ENCODE results near the gene RHOT2. TPM values are rescaled to one million over a fixed set of nuclear protein-coding genes. Genes with fewer than 3 reads are reported as not detected.

RHOT2 gene
- total and polyA plus RNA-seq, 2 experiments from 2014 or later: 129 to 163 TPM

DNA sequence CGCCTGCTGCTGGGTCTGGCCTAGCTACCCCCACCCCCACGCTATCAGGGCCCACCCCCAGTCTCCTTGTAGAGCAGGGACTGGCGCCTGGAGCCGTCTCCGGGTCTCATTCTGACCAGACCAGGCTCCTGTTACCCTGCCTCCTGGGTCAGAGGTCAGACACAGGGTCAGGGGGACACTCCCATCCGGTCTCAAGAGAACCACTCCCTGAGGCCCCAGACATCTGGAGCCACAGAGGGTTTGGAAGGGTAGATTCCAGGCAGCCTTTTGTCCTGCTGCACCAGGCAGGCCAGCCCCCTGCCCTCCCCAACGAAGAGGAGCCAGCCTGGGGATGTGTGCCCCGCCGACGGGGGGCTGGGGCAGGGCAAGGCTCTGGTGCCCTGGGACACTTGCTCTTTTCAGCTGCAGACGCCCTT is 38.1 kb upstream of the RHOT2 start:
- H3K27ac ChIP-seq (ENCODE audit: low read depth): peak overlapping the region; percentile 74; the same call in 1 of the 2 replicates
- no peak for DNase-seq (ENCODE audit: low spot score)
- Mint-ChIP-seq H3K9me3 (no peaks in the 10 kb centered on the region), H3K4me3 (no peak overlapping the region), H3K4me1 (peaks cover 12% of the 10 kb centered on the region), H3K27me3 (ENCODE audit: insufficient read depth, low read depth, poor library complexity) (peaks cover 16% of the 10 kb centered on the region), H3K36me3 (ENCODE audit: low read depth) (no peaks in the 10 kb centered on the region; the same call in 2 of the 3 replicates), H3K27ac (peak overlapping the region; percentile 89)
- no peaks in the 10 kb centered on the region for H3F3A ChIP-seq (replicated peaks; ENCODE audit: low read depth)
- H2AFZ ChIP-seq: no peak overlapping the region
- no peaks in the 10 kb centered on the region for H4K20me1 ChIP-seq (replicated peaks; ENCODE audit: insufficient read depth)
- H3K79me2 ChIP-seq (replicated peaks; ENCODE audit: insufficient read depth): no peaks in the 10 kb centered on the region; the same call in 1 of the 2 replicates
- H3K36me3 ChIP-seq (ENCODE audit: insufficient read depth): no peaks in the 10 kb centered on the region
- H3K27me3 ChIP-seq (ENCODE audit: insufficient read depth): no peaks in the 10 kb centered on the region
- peaks cover 13% of the 10 kb centered on the region for H3K4me1 ChIP-seq (ENCODE audit: insufficient read depth)
- ATAC-seq: peak; percentile 37
- H3K9me2 ChIP-seq (ENCODE audit: insufficient read depth): no peaks in the 10 kb centered on the region
- peak overlapping the region; percentile 74 for H3K4me2 ChIP-seq
- TF ChIP-seq, protein P1, sequence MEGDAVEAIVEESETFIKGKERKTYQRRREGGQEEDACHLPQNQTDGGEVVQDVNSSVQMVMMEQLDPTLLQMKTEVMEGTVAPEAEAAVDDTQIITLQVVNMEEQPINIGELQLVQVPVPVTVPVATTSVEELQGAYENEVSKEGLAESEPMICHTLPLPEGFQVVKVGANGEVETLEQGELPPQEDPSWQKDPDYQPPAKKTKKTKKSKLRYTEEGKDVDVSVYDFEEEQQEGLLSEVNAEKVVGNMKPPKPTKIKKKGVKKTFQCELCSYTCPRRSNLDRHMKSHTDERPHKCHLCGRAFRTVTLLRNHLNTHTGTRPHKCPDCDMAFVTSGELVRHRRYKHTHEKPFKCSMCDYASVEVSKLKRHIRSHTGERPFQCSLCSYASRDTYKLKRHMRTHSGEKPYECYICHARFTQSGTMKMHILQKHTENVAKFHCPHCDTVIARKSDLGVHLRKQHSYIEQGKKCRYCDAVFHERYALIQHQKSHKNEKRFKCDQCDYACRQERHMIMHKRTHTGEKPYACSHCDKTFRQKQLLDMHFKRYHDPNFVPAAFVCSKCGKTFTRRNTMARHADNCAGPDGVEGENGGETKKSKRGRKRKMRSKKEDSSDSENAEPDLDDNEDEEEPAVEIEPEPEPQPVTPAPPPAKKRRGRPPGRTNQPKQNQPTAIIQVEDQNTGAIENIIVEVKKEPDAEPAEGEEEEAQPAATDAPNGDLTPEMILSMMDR (conservative IDR thresholded peaks at IDR 0.05; ENCODE audit: low read depth in 2 of 2): no peak
- TF ChIP-seq POLR2AphosphoS5 (IDR thresholded peaks at IDR 0.05; ENCODE audit: low read depth): no peak
- no peak for TF ChIP-seq JUNB (IDR thresholded peaks at IDR 0.05; ENCODE audit: unreplicated experiment)
- no peak for TF ChIP-seq EZH2 (IDR thresholded peaks at IDR 0.05; ENCODE audit: low read depth, unreplicated experiment)
- TF ChIP-seq, protein P2, sequence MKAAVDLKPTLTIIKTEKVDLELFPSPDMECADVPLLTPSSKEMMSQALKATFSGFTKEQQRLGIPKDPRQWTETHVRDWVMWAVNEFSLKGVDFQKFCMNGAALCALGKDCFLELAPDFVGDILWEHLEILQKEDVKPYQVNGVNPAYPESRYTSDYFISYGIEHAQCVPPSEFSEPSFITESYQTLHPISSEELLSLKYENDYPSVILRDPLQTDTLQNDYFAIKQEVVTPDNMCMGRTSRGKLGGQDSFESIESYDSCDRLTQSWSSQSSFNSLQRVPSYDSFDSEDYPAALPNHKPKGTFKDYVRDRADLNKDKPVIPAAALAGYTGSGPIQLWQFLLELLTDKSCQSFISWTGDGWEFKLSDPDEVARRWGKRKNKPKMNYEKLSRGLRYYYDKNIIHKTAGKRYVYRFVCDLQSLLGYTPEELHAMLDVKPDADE (IDR thresholded peaks at IDR 0.05): no peak
- no peak overlapping the region for H3K4me3 ChIP-seq

DNA sequence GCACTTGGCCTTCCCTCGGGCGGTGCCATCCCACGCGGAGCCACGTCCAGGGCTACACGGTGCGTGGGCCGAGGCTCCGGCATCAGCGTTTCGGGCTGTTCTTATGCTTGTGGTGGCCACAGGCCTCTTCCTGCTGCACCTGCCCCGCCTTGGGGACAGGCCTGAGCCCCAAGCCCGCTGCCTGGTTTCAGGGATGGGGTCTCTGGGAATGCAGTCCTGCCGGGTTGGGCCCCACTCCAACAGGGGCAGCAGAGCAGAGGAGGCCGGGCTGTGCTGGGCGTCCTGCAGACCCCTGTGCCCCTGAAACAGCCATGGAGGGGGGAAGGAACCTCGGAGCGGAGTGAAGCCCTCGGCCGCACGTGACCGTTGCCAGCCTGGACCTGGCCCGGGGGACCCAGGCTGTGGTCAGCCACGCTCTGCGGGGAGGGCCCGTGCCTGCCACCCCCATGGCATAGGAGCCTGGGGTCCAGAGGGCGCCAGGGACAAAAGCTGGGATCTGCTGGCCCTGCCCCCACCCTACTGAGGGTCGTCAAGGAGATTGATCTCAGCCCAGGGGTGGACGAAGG is 37.6 kb upstream of the RHOT2 start:
- Mint-ChIP-seq H3K9me3 (no peaks in the 10 kb centered on the region), H3K27ac (no peak overlapping the region)
- peak overlapping the region; percentile 51; the same call in 1 of the 2 replicates for H3K4me3 ChIP-seq
- TF ChIP-seq, protein P3, sequence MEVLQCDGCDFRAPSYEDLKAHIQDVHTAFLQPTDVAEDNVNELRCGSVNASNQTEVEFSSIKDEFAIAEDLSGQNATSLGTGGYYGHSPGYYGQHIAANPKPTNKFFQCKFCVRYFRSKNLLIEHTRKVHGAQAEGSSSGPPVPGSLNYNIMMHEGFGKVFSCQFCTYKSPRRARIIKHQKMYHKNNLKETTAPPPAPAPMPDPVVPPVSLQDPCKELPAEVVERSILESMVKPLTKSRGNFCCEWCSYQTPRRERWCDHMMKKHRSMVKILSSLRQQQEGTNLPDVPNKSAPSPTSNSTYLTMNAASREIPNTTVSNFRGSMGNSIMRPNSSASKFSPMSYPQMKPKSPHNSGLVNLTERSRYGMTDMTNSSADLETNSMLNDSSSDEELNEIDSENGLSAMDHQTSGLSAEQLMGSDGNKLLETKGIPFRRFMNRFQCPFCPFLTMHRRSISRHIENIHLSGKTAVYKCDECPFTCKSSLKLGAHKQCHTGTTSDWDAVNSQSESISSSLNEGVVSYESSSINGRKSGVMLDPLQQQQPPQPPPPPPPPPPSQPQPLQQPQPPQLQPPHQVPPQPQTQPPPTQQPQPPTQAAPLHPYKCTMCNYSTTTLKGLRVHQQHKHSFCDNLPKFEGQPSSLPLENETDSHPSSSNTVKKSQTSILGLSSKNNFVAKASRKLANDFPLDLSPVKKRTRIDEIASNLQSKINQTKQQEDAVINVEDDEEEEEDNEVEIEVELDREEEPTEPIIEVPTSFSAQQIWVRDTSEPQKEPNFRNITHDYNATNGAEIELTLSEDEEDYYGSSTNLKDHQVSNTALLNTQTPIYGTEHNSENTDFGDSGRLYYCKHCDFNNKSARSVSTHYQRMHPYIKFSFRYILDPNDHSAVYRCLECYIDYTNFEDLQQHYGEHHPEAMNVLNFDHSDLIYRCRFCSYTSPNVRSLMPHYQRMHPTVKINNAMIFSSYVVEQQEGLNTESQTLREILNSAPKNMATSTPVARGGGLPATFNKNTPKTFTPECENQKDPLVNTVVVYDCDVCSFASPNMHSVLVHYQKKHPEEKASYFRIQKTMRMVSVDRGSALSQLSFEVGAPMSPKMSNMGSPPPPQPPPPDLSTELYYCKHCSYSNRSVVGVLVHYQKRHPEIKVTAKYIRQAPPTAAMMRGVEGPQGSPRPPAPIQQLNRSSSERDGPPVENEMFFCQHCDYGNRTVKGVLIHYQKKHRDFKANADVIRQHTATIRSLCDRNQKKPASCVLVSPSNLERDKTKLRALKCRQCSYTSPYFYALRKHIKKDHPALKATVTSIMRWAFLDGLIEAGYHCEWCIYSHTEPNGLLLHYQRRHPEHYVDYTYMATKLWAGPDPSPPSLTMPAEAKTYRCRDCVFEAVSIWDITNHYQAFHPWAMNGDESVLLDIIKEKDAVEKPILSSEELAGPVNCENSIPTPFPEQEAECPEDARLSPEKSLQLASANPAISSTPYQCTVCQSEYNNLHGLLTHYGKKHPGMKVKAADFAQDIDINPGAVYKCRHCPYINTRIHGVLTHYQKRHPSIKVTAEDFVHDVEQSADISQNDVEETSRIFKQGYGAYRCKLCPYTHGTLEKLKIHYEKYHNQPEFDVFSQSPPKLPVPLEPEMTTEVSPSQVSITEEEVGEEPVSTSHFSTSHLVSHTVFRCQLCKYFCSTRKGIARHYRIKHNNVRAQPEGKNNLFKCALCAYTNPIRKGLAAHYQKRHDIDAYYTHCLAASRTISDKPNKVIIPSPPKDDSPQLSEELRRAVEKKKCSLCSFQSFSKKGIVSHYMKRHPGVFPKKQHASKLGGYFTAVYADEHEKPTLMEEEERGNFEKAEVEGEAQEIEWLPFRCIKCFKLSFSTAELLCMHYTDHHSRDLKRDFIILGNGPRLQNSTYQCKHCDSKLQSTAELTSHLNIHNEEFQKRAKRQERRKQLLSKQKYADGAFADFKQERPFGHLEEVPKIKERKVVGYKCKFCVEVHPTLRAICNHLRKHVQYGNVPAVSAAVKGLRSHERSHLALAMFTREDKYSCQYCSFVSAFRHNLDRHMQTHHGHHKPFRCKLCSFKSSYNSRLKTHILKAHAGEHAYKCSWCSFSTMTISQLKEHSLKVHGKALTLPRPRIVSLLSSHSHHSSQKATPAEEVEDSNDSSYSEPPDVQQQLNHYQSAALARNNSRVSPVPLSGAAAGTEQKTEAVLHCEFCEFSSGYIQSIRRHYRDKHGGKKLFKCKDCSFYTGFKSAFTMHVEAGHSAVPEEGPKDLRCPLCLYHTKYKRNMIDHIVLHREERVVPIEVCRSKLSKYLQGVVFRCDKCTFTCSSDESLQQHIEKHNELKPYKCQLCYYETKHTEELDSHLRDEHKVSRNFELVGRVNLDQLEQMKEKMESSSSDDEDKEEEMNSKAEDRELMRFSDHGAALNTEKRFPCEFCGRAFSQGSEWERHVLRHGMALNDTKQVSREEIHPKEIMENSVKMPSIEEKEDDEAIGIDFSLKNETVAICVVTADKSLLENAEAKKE (CRISPR knock-in tag; IDR thresholded peaks at IDR 0.05): no peak
- TF ChIP-seq, protein P2 (IDR thresholded peaks at IDR 0.05): no peak
- no peak for TF ChIP-seq POLR2AphosphoS5 (IDR thresholded peaks at IDR 0.05; ENCODE audit: low read depth)

More for the DNA sequence above, 37.6 kb upstream of the RHOT2 start:
- Mint-ChIP-seq H3K4me1 (peaks cover 12% of the 10 kb centered on the region), H3K4me3 (peak overlapping the region; percentile 45; the same call in 1 of the 3 replicates), H3K27me3 (ENCODE audit: insufficient read depth, low read depth, poor library complexity) (peaks cover 16% of the 10 kb centered on the region), H3K36me3 (ENCODE audit: low read depth) (no peaks in the 10 kb centered on the region; the same call in 2 of the 3 replicates)
- ATAC-seq (peak; percentile 18), DNase-seq (ENCODE audit: low spot score) (no peak)
- Histone ChIP-seq H3F3A (replicated peaks; ENCODE audit: low read depth) (no peaks in the 10 kb centered on the region), H4K20me1 (replicated peaks; ENCODE audit: insufficient read depth) (no peaks in the 10 kb centered on the region), H3K27me3 (ENCODE audit: insufficient read depth) (no peaks in the 10 kb centered on the region), H3K4me1 (ENCODE audit: insufficient read depth) (peaks cover 13% of the 10 kb centered on the region), H2AFZ (no peak overlapping the region), H3K4me2 (peak overlapping the region; percentile 74), H3K9me2 (ENCODE audit: insufficient read depth) (no peaks in the 10 kb centered on the region), H3K36me3 (ENCODE audit: insufficient read depth) (no peaks in the 10 kb centered on the region), H3K27ac (ENCODE audit: low read depth) (0 out of 2 replicates have a peak overlapping the region, but pooled peaks have one; percentile 74), H3K79me2 (replicated peaks; ENCODE audit: insufficient read depth) (no peaks in the 10 kb centered on the region; the same call in 1 of the 2 replicates)
